OCI-LY1 (cell line): ENCODE measurements around the gene ATP8B1.

Experiments
- H2AFZ ChIP-seq: fragments of 200-600 bp; sonication (generic), shearing (Covaris generic); 2 replicates; pipeline ENCODE4 v1.6.0; 2014; ENCODE audit warnings: antibody characterized with exemption, mild to moderate bottlenecking, low read length
- H3F3A ChIP-seq: fragments of 200-600 bp; sonication (generic), shearing (Covaris generic); 2 replicates; pipeline ENCODE4 v1.6.0; 2014; ENCODE audit warnings: mild to moderate bottlenecking, antibody characterized with exemption, low read length, moderate library complexity; ENCODE audit not compliant: insufficient read depth
- H3K27ac ChIP-seq: fragments of 200-600 bp; sonication (generic); 2 replicates; pipeline ENCODE4 v1.5.1; 2014; ENCODE audit warnings: low read length, mixed run types, mild to moderate bottlenecking, low read depth; ENCODE audit not compliant: poor library complexity, severe bottlenecking
- H3K27me3 ChIP-seq: fragments of 200-600 bp; sonication (generic); 2 replicates; pipeline ENCODE4 v1.6.0; 2014; ENCODE audit warnings: antibody characterized with exemption, mild to moderate bottlenecking, low read length, moderate library complexity; ENCODE audit not compliant: insufficient read depth
- H3K36me3 ChIP-seq: fragments of 200-600 bp; sonication (generic); 2 replicates; pipeline ENCODE4 v1.6.1; 2014; ENCODE audit warnings: mild to moderate bottlenecking, antibody characterized with exemption, low read length, moderate library complexity, mixed read lengths; ENCODE audit not compliant: insufficient read depth
- H3K4me1 ChIP-seq: fragments of 200-600 bp; sonication (generic); 2 replicates; pipeline ENCODE4 v1.5.1; 2014; ENCODE audit warnings: mild to moderate bottlenecking, low read length, moderate library complexity; ENCODE audit not compliant: insufficient read depth, severe bottlenecking
- H3K4me2 ChIP-seq: fragments of 200-600 bp; sonication (generic), shearing (Covaris generic); 2 replicates; pipeline ENCODE4 v1.6.1; 2014; ENCODE audit warnings: low read length
- H3K4me3 ChIP-seq: fragments of 200-600 bp; sonication (generic); 2 replicates; pipeline ENCODE4 v1.5.1; 2014; ENCODE audit warnings: low read length, low read depth, mild to moderate bottlenecking, mixed read lengths; ENCODE audit not compliant: poor library complexity, severe bottlenecking
- H3K79me2 ChIP-seq: fragments of 200-600 bp; shearing (Covaris generic); 2 replicates; pipeline ENCODE4 v1.6.1; 2016; ENCODE audit warnings: mixed run types, low read length, mixed read lengths; ENCODE audit not compliant: insufficient read depth
- H3K9ac ChIP-seq: fragments of 200-600 bp; sonication (generic), shearing (Covaris generic); 2 replicates; pipeline ENCODE4 v1.6.1; 2014; ENCODE audit warnings: mild to moderate bottlenecking, low read length, mixed read lengths
- H3K9me2 ChIP-seq: fragments of 200-600 bp; sonication (generic), shearing (Covaris generic); 2 replicates; pipeline ENCODE4 v1.6.1; 2014; ENCODE audit warnings: low read depth, mild to moderate bottlenecking, low read length, mixed read lengths
- H3K9me3 ChIP-seq: fragments of 200-600 bp; shearing (Covaris generic); 2 replicates; pipeline ENCODE4 v1.6.1; 2014; ENCODE audit warnings: low read length, mixed read lengths
- H4K20me1 ChIP-seq: fragments of 200-600 bp; sonication (generic), shearing (Covaris generic); 2 replicates; pipeline ENCODE4 v1.6.0; 2016; ENCODE audit warnings: mild to moderate bottlenecking, low read length; ENCODE audit not compliant: insufficient read depth
- CTCF ChIP-seq: fragments of 200-600 bp; sonication (generic), shearing (Covaris generic); IDR thresholded peaks from 2 replicates; pipeline ENCODE4 v1.5.1; 2017; ENCODE audit warnings: mild to moderate bottlenecking, antibody characterized with exemption, low read length, moderate library complexity, mixed read lengths
- EZH2 ChIP-seq: fragments of 200-600 bp; sonication (generic), shearing (Covaris generic); IDR thresholded peaks from 2 replicates; pipeline ENCODE4 v1.8.0; 2017; ENCODE audit warnings: borderline replicate concordance, mixed run types, mild to moderate bottlenecking, antibody characterized with exemption, low read length, moderate library complexity, mixed read lengths

The ATP8B1 gene

GRCh38 chr18:57697426-57697825, 105.7 kb downstream of the ATP8B1 start:
- H4K20me1 ChIP-seq = no peaks in the 10 kb centered on the region
- no peaks in the 10 kb centered on the region for H3K9me2 ChIP-seq
- H2AFZ ChIP-seq = no peak overlapping the region
- no peaks in the 10 kb centered on the region for H3K27me3 ChIP-seq
- H3K4me2 ChIP-seq = no peak overlapping the region
- no peaks in the 10 kb centered on the region for H3K9me3 ChIP-seq
- H3K36me3 ChIP-seq = no peaks in the 10 kb centered on the region
- no peak for TF ChIP-seq CTCF
- TF ChIP-seq EZH2 = no peak
- no peak overlapping the region for H3K27ac ChIP-seq
- H3F3A ChIP-seq = no peaks in the 10 kb centered on the region
- no peaks in the 10 kb centered on the region for H3K4me1 ChIP-seq
- no peak overlapping the region for H3K9ac ChIP-seq
- no peak overlapping the region for H3K4me3 ChIP-seq
- H3K79me2 ChIP-seq = no peaks in the 10 kb centered on the region

GRCh38 chr18:57696271-57696670, 106.8 kb downstream of the ATP8B1 start:
- H3K27me3 ChIP-seq = no peaks in the 10 kb centered on the region
- no peak overlapping the region for H3K4me3 ChIP-seq
- no peaks in the 10 kb centered on the region for H3K36me3 ChIP-seq
- H3K9ac ChIP-seq = no peak overlapping the region
- H3K27ac ChIP-seq = no peak overlapping the region
- H4K20me1 ChIP-seq = no peaks in the 10 kb centered on the region
- no peak overlapping the region for H3K4me2 ChIP-seq
- H3F3A ChIP-seq = no peaks in the 10 kb centered on the region
- H2AFZ ChIP-seq = no peak overlapping the region
- H3K9me2 ChIP-seq = no peaks in the 10 kb centered on the region
- H3K79me2 ChIP-seq = no peaks in the 10 kb centered on the region
- no peaks in the 10 kb centered on the region for H3K9me3 ChIP-seq
- TF ChIP-seq EZH2 = no peak
- no peak for TF ChIP-seq CTCF
- no peaks in the 10 kb centered on the region for H3K4me1 ChIP-seq

- Histone ChIP-seq H3K79me2 (no peaks in the 10 kb centered on the region), H3K4me3 (no peak overlapping the region), H3K36me3 (no peaks in the 10 kb centered on the region), H3K4me2 (no peak overlapping the region), H3K27me3 (no peaks in the 10 kb centered on the region), H2AFZ (no peak overlapping the region), H3K9me2 (no peaks in the 10 kb centered on the region), H3F3A (no peaks in the 10 kb centered on the region), H3K27ac (no peak overlapping the region), H3K9ac (no peak overlapping the region), H3K4me1 (no peaks in the 10 kb centered on the region), H3K9me3 (no peaks in the 10 kb centered on the region), H4K20me1 (no peaks in the 10 kb centered on the region)
- TF ChIP-seq EZH2 = no peak
- TF ChIP-seq CTCF = no peak
Observed at GRCh38 chr18:57691363-57691762, 111.8 kb downstream of the ATP8B1 start.
